NCI-H345 treated with DMSO at 0.1 percent for 48 hours (cell line): ENCODE data around the gene SLC25A26.
"Not testable (repeated sequence)": the region's sequence is repeated elsewhere in the genome, so short reads cannot be mapped to it uniquely, and the experiment has no call there.

Source experiments
- DNase-seq: peaks from one replicate; lab custom pipeline; 2025; ENCODE audit not compliant: unreplicated experiment; lab: John Stamatoyannopoulos, UW

Gene SLC25A26

DNA sequence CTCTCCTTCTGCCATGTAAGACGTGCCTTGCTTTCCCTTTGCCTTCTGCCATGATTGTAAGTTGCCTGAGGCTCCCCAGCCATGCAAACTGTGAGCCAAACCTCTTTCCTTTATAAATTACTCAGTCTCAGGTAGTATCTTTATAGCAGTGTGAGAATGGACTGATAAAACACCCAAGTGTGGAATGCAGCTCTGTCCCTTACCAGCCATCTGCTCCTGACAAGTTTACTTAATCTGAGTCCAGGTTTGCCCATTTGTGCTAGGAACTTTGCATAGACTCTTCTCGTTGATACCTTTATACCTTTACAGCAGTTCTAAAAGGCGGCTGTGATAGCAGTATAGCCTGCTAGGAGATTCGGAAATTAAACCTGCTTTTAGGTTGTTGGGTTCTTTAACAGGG, 48.1 kb downstream of the SLC25A26 start:
- no peak for DNase-seq

DNA sequence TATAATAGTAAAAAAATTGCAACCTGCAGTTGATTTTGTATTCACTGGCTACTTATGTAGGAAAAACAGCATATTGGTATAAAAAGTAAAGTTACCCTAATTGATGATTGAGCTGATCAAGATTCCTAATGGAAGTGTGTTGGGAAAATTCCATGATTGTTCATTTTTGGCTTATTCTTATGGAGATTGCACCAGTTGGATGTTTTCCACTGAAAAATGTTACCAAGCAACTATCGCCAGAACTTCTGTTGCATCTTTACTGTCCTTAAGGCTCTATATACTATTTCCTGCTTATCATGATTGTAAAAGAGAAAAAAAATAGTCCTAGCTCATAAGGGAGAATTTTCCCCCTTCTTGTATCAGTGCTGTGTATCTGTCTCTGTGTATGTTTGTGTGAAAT, 48.6 kb downstream of the SLC25A26 start:
- no peak for DNase-seq

GRCh38 chr3:66270288-66270687, 49.5 kb downstream of the SLC25A26 start:
- no peak for DNase-seq

GRCh38 chr3:66270701-66271100, 49.9 kb downstream of the SLC25A26 start:
- DNase-seq = no peak

DNA sequence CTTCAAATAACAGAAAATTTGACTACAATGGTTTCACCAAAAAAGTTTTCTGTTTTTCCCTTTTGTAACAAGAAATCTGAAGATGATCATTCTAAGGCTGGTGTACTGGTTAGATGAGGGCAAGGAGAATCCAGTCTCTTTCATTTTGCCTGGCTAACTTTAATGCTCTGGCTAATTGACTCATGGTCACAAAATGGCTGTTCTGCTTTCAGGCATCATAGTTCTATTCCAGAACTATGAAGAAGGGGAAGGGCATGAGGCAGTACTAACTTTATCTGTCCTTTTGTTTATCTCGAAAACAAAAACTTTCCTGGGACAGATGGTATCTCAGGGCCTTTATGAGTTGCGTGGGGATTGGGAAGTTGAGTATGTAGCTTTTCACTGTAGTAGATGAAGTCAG, 50.4 kb downstream of the SLC25A26 start:
- no peak for DNase-seq

DNA sequence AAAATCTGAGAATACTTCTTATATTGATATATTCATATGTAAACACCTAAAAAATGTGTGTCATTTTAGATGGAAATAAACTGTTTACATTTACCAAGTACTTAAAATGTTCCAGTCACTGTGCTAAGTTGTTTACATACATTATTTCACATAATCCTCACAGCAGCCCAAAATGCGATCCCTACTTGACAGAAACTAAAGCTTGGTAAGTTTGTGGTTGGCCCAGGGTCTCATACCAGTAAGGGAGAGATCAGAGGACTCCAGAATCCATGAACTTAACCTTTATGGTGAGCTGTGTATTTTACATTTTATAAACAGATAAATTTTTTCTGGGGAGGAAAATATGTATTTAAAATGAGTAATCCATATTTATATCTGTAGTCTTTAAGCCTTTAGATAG, 51.2 kb downstream of the SLC25A26 start:
- no peak for DNase-seq

GRCh38 chr3:66274837-66275236, 54.0 kb downstream of the SLC25A26 start:
- DNase-seq = not testable (repeated sequence)

- DNase-seq = peak; percentile 13
Observed at GRCh38 chr3:66276705-66277274, 56.0 kb downstream of the SLC25A26 start.

DNA sequence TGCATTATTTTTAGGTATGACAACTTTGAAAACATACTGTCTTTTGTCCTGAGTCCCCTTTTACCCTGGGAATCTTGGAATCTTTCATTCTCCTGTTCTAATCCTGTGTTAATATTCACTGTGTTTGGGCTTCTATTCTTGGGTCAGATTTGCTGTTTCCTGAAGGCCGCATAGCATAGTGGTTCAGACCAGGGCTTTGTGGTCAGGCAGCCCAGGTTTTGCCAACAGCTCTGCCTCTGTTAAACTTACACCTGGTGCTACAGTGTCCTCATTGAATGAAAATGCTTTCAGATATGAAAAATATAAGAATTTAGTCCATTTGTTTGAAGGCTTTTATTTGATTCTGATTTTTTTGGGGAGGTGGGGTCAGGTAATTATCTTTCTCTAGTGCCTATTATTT, 58.4 kb downstream of the SLC25A26 start:
- DNase-seq = no peak

DNA sequence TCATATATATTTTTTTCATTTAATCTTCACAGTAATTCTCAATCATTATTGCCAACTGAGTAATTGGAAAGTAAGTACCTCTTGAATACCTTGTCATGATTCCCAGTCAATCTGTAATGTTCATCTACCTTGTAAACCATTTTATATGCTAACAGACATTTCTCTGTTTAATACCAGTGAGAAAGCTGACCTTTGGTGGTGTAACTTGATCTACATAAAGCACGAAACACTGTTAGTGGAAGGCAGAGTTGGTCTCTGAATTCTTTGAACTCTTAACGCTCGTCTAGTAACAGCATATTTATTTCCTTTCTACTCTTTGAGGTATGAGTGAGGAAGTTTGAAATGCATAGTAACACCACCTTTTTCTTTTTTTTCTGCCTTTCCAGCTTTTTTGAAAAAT, 59.5 kb downstream of the SLC25A26 start:
- DNase-seq = no peak

- not testable (repeated sequence) for DNase-seq
Observed at GRCh38 chr3:66291922-66292321, 71.1 kb downstream of the SLC25A26 start.

- peak; percentile 20 for DNase-seq
Observed at GRCh38 chr3:66297260-66297873, 76.6 kb downstream of the SLC25A26 start.

DNA sequence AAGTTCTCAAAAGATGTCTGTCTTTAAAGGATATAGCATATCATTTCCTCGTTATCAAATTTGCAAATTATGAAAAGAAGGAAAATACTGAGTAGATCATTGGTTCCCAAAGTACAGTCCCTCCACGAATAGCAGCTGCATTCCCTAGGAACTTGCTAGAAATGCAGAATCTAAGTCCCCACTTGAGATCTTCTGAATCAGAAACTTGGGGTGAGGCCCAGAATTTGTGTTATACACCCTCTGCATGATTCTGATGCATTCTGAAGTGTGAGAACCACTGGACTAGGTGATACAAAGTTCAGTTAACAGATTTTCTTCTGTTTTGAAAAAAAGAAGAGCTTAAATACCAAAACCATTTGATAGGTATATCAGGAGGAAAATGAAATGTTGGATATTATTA, 77.1 kb downstream of the SLC25A26 start:
- DNase-seq = no peak

- DNase-seq = no peak
Observed at GRCh38 chr3:66298591-66298990, 77.8 kb downstream of the SLC25A26 start.

DNA sequence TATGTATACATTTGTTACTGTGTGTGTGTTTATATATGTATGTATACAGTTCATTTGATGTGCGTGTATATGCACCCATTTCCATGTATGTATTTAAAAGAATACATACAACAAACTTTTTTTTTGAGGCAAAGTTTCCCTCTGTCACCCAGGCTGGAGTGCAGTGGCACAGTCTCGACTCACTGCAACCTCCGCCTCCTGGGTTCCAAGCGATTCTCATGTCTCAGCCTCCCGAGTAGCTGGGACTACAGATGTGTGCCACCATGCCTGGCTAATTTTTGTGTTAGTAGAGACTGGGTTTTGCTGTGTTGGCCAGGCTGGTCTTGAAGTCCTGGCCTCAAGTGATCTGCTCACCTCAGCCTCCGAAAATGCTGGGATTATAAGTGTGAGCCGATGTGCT, 78.3 kb downstream of the SLC25A26 start:
- not testable (repeated sequence) for DNase-seq

GRCh38 chr3:66299891-66300290, 79.1 kb downstream of the SLC25A26 start:
- no peak for DNase-seq

DNA sequence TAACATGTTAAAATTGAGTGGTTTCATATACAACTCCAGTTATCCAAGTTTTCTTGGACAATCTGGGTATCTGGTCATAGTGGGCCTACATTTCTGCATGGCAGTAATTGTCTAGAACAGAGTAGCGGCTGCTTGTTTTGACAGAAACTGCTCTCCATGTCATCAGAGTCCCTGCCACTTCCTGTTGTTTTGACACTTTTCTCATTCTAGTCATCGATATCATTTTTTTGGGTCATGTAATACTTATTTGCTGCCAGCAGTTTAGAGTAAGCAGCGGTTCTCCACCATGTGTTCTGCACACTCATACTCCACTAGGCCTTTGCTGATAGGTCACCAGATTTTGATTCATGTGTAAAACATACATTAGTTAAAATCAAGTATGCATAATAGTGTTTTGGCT, 81.5 kb downstream of the SLC25A26 start:
- DNase-seq = no peak

- no peak for DNase-seq
Observed at GRCh38 chr3:66303491-66303901, 82.7 kb downstream of the SLC25A26 start.

DNA sequence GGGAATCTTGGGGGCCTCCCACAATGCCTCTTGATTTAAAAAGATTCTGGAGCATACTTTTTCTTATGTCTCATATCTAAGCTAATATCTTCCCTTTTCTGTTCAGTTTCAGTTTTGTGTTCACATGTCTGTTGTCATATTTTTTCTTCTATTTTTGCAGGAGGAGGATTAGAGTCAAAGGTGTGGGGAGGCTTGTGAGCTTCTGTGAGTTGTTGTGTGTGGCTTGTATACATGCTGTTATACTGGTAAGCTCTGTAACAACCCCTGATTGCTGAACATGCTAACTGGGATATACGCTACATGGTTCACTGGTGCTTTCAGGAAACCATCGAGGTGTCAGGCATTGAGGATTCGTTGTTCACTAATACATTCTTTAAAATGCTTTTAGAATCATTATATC, 83.5 kb downstream of the SLC25A26 start:
- DNase-seq = no peak

GRCh38 chr3:66306086-66306485, 85.3 kb downstream of the SLC25A26 start:
- DNase-seq = not testable (repeated sequence)

DNA sequence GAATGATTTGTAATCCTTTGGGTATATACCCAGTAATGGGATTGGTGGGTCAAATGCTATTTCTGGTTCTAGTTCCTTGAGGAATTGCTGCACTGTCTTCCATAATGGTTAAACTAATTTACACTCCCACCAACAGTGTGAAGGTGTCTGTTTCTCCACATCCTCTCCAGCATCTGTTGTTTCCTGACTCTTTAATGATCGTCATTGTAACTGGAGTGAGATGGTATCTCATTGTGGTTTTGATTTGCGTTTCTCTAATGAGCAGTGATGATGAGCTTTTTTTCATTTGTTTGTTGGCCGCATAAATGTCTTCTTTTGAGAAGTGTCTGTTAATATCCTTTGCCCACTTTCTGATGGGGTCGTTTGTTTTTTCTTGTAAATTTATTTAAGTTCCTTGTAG, 86.2 kb downstream of the SLC25A26 start:
- not testable (repeated sequence) for DNase-seq

DNA sequence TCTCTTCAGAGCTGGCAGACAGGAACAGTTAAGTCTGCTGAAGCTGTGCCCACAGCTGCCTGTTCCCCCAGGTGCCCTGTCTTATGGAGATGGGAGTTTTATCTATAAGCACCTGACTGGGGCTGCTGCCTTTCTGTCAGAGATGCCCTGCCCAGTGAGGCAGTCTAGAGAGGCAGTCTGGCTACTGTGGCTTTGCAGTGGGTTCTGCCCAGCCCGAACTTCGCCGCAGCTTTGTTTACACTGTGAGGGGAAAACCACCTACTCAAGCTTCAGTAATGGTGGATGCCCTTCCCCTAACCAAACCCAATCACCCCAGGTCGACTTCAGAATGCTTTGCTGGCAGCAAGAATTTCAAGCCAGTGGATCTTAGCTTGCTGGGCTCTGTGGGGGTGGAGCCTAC, 91.2 kb downstream of the SLC25A26 start:
- DNase-seq = no peak

DNA sequence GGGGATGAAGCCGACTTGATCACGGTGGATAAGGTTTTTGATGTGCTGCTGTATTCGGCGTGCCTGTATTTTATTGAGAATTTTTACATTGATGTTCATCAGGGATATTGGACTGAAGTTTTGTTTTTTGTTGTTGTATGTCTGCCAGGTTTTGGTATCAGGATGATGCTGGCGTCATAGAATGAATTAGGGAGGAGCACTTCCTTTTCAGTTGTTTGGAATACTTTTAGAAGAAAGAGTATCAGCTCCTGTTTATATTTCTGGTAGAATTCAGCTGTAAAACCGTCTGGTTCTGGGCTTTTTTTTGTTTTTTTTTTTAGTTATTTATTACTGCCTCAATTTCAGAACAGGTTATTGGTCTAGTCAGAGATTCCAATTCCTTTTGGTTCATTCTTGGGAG, 93.7 kb downstream of the SLC25A26 start:
- no peak for DNase-seq
